ENCODE data around the gene GJA3. TPM values are rescaled to one million over a fixed set of nuclear protein-coding genes. Genes with fewer than 3 reads are reported as not detected.

The GJA3 gene
- total and polyA plus RNA-seq, 2 of the 4 experiments (the other 2 are of a cell fraction) = 1.5 to 2.7 TPM

DNA sequence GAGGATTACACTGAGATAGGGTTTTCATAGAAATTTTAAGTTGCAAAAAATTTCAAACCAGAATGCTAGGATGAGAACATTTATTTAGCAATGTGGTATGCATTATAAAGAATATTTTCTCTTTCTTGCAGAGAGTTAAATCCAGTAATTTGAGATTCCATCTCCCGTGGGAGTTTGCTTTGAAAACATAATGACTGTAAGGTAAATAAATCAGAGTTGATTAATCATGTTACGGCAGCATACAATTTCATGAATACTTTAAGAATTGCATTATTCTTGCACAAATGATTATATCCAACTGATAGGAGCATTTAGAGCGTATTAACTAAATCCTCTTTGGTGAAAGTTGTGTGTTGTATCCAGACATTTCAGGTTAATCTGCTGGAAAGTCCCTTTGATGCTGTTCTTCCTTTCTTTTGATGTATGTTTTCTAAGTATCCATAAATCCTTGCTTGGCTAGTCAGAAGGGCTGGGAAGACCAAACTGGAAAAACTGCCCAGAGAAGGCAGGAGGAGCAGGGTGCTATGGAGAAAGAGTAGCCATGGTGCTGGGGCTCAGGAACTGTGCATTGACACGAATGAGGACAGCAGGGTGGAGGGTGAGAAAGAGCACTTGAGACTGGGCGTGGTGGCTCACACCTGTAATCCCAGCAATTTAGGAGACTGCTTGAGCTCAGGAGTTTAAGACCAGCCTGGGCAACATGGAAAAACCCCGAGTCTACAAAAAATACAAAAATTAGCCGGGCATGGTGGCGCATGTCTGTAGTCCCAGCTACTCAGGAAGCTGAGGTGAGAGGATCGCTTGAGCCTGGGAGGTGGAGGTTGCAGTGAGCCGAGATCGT lies 4.8 kb upstream of the GJA3 start:
- BruUV-seq (replicated peaks) = no TSS peak
- dilution Hi-C loops (cut with HindIII; ENCODE audit: low sequenced_read_pairs, unreplicated experiment) (no loop called here), in situ Hi-C loops (cut with MboI; ENCODE audit: low sequenced_read_pairs) (loop anchor here (10.0 to 25.0 kb wide), 2 partner anchors 171 to 528 kb away; partner anchors contain the start of gene MPHOSPH8), intact Hi-C loops (cut with micrococcal nuclease) (no loop called here)
- H2AFZ ChIP-seq (replicated peaks; ENCODE audit: low read length, poor library complexity) = no peak overlapping the region
- no peak overlapping the region for H2BK15ac ChIP-seq (ENCODE audit: low read depth, low read length)
- no peak overlapping the region for H3K56ac ChIP-seq (ENCODE audit: extremely low read depth, insufficient read depth, low read length)
- H3K4me2 ChIP-seq (ENCODE audit: low read depth, low read length) = peak overlapping the region; percentile 22; the same call in 1 of the 2 replicates
- DNase-seq (peak; percentile 74), ATAC-seq (ENCODE audit: low read depth) (no peak; the same call in 1 of the 2 replicates)
- H3K9ac ChIP-seq (ENCODE audit: low read depth, low read length) = no peak overlapping the region
- H2BK120ac ChIP-seq (ENCODE audit: low read depth, low read length) = no peak overlapping the region
- no peak overlapping the region for H3K23ac ChIP-seq (ENCODE audit: low read depth, low read length)
- H4K5ac ChIP-seq (ENCODE audit: low read depth, low read length) = peak overlapping the region; percentile 8; the same call in 1 of the 2 replicates
- CTCF ChIA-PET = no interaction called here
- peaks cover 3% of the 10 kb centered on the region; the same call in 1 of the 2 replicates for H3K4me1 ChIP-seq (ENCODE audit: control insufficient read depth, insufficient read depth, low read length)
- no peak overlapping the region for H2BK5ac ChIP-seq (ENCODE audit: low read depth, low read length, poor library complexity, severe bottlenecking)
- H3K36me3 ChIP-seq (ENCODE audit: control insufficient read depth, insufficient read depth, low read length) = no peaks in the 10 kb centered on the region
- peaks cover 8% of the 10 kb centered on the region; the same call in 1 of the 2 replicates for H3K27me3 ChIP-seq (ENCODE audit: control insufficient read depth, insufficient read depth, low read length)
- no peak overlapping the region for H4K8ac ChIP-seq (ENCODE audit: low read depth in 2 of 2, low read length in 2 of 2)
- peak overlapping the region; percentile 68; the same call in 1 of the 2 replicates for H3K14ac ChIP-seq (replicated peaks; ENCODE audit: low read depth, low read length)
- H4K91ac ChIP-seq (ENCODE audit: insufficient read depth, low read depth, low read length) = peak overlapping the region; percentile 66; the same call in 1 of the 2 replicates
- H2AK9ac ChIP-seq (replicated peaks; ENCODE audit: low read depth, low read length, poor library complexity) = no peak overlapping the region
- H2AK5ac ChIP-seq (ENCODE audit: low read depth, low read length) = no peak overlapping the region
- peak overlapping the region; percentile 6; the same call in 1 of the 2 replicates for H3K4ac ChIP-seq (ENCODE audit: low read depth, low read length)
- H3K9me3 ChIP-seq (ENCODE audit: control insufficient read depth, insufficient read depth, low read length) = no peaks in the 10 kb centered on the region
- H3K9me1 ChIP-seq (ENCODE audit: insufficient read depth, low read length) = no peaks in the 10 kb centered on the region; the same call in 1 of the 2 replicates
- H4K20me1 ChIP-seq (ENCODE audit: insufficient read depth, low read length) = no peaks in the 10 kb centered on the region
- peak overlapping the region; percentile 63; the same call in 1 of the 2 replicates for H2BK20ac ChIP-seq (ENCODE audit: low read depth, low read length)
- H3K79me1 ChIP-seq (ENCODE audit: low read depth in 1 of 2, low read length in 2 of 2) = no peaks in the 10 kb centered on the region
- H3K4me3 ChIP-seq (ENCODE audit: insufficient read depth, low read depth, low read length) = no peak overlapping the region
- no peak for TF ChIP-seq RCOR1 (IDR thresholded peaks at IDR 0.05; ENCODE audit: insufficient replicate concordance, low read length)
- 0 out of 2 replicates have a peak, but pooled peaks have one; percentile 9 for TF ChIP-seq CEBPB (IDR thresholded peaks at IDR 0.05; ENCODE audit: low read depth, low read length)
- no peak for TF ChIP-seq CHD1 (IDR thresholded peaks at IDR 0.05; ENCODE audit: low read depth, low read length)
- no peak for TF ChIP-seq MAFK (IDR thresholded peaks at IDR 0.05; ENCODE audit: low read depth, low read length)
- no peak for TF ChIP-seq SMC3 (IDR thresholded peaks at IDR 0.05; ENCODE audit: low read depth, low read length)
- POLR2A ChIA-PET (ENCODE audit: unreplicated experiment) = no interaction called here
- peak overlapping the region; percentile 65; the same call in 1 of the 2 replicates for H3K27ac ChIP-seq (ENCODE audit: insufficient read depth, low read length)
- H3K18ac ChIP-seq (ENCODE audit: low read depth, low read length) = peak overlapping the region; percentile 49; the same call in 1 of the 2 replicates
- 81% methylated on average over 3 of the region's 11 CpGs; no CpG with 5 or more reads in 1 of the 2 experiments for WGBS, 2 experiments (ENCODE audit: extremely low coverage in 2 of 2, insufficient read length in 1 of 2)
